HepG2 (cell line): ENCODE results near the gene VAC14. TPM values are rescaled to one million over a fixed set of nuclear protein-coding genes. Genes with fewer than 3 reads are reported as not detected.

ENCODE experiments used
- EED ChIP-seq: sonication (generic); formaldehyde crosslinking; IDR thresholded peaks from 2 replicates; pipeline ENCODE4 v1.5.0; 2020; ENCODE audit warnings: mild to moderate bottlenecking, missing genetic modification reagents
- HBP1 ChIP-seq: IDR thresholded peaks from 2 replicates; pipeline ENCODE4 v1.6.1; 2016; ENCODE audit warnings: low read depth, control low read depth
- HDAC2 ChIP-seq: sonication (generic); formaldehyde crosslinking; IDR thresholded peaks from 2 replicates; pipeline ENCODE4 v1.4.0; 2020; ENCODE audit warnings: missing genetic modification reagents
- KDM2A ChIP-seq: sonication (generic); formaldehyde crosslinking; IDR thresholded peaks from 2 replicates; pipeline ENCODE4 v1.4.0; 2020; ENCODE audit warnings: low read depth, missing genetic modification reagents, borderline replicate concordance
- NFE2 ChIP-seq: sonication (generic); formaldehyde crosslinking; IDR thresholded peaks from 2 replicates; pipeline ENCODE4 v1.4.0; 2020; ENCODE audit warnings: missing genetic modification reagents
- SIX1 ChIP-seq: sonication (generic); formaldehyde crosslinking; IDR thresholded peaks from 2 replicates; pipeline ENCODE4 v1.4.0; 2020; ENCODE audit warnings: missing genetic modification reagents, borderline replicate concordance
- SNAPC4 ChIP-seq: sonication (generic); formaldehyde crosslinking; IDR thresholded peaks from 2 replicates; pipeline ENCODE4 v1.4.0; 2020; ENCODE audit warnings: mild to moderate bottlenecking, missing genetic modification reagents
- SP1 ChIP-seq, 2 experiments: fragments of 450-650 bp in 1 of 2; sonication (generic) in 1 of 2; formaldehyde crosslinking in 1 of 2; IDR thresholded peaks; 2 replicates each; pipeline versions ENCODE4 v1.4.0 to v1.6.1; 2016 to 2020; ENCODE audit warnings: missing genetic modification reagents in 1 of 2
- TCF7L2 ChIP-seq: IDR thresholded peaks from 2 replicates; pipeline ENCODE4 v1.6.1; 2011; ENCODE audit warnings: mild to moderate bottlenecking, low read depth, low read length, moderate library complexity
- TFE3 ChIP-seq: IDR thresholded peaks from 2 replicates; pipeline ENCODE4 v1.6.1; 2016
- ZFY ChIP-seq: sonication (generic); formaldehyde crosslinking; IDR thresholded peaks from 2 replicates; pipeline ENCODE4 v1.4.0; 2020; ENCODE audit warnings: missing genetic modification reagents
- ZNF251 ChIP-seq: sonication (generic); formaldehyde crosslinking; IDR thresholded peaks from 2 replicates; pipeline ENCODE4 v1.9.0; 2021; ENCODE audit warnings: mild to moderate bottlenecking, missing genetic modification reagents
- ZNF280D ChIP-seq: sonication (generic); formaldehyde crosslinking; IDR thresholded peaks from 2 replicates; pipeline ENCODE4 v1.5.1; 2020; ENCODE audit warnings: mild to moderate bottlenecking, missing genetic modification reagents
- ZNF34 ChIP-seq: sonication (generic); formaldehyde crosslinking; IDR thresholded peaks from 2 replicates; pipeline ENCODE4 v1.4.0; 2020; ENCODE audit warnings: mild to moderate bottlenecking, missing genetic modification reagents, borderline replicate concordance
- ZNF746 ChIP-seq: sonication (generic); formaldehyde crosslinking; IDR thresholded peaks from 2 replicates; pipeline ENCODE4 v1.8.0; 2022; ENCODE audit warnings: mild to moderate bottlenecking, missing genetic modification reagents
- ZSCAN5A ChIP-seq: sonication (generic); formaldehyde crosslinking; IDR thresholded peaks from 2 replicates; pipeline ENCODE4 v1.8.0; 2022; ENCODE audit warnings: mild to moderate bottlenecking, missing genetic modification reagents, borderline replicate concordance
- polyA plus RNA-seq, 8 experiments: library from polyadenylated mRNA; depleted of rRNA in 3 of 8; stranded (reverse) in 7 of 8; unstranded in 1 of 8; fragments of >200 nt; fragmentation: Illumina TruSeq in 4 of 8; extraction: Trizol in 4 of 8; gene quantifications; 2 replicates each; pipeline versions ENCODE4 v1.2.1 to v1.2.3, GENCODE V29; 2011 to 2016; ENCODE audit warnings: low read depth in 4 of 8, missing spikeins in 1 of 8, mixed read lengths in 1 of 8; ENCODE audit not compliant: insufficient read depth in 1 of 8
- total RNA-seq, 5 experiments: library from RNA; depleted of rRNA; stranded (reverse); fragments of >200 nt; fragmentation: Illumina TruSeq; extraction: Trizol; gene quantifications; 2 replicates each; pipeline ENCODE4 v1.2.3, GENCODE V29; 2016; ENCODE audit warnings: low read depth in 1 of 5

The VAC14 gene
- total and polyA plus RNA-seq, 2 of the 13 experiments (the other 11 are each of a cell fraction or from before 2014, with no cell fraction given) = 23.5 to 24.6 TPM

- no peak for TF ChIP-seq SIX1 (CRISPR knock-in tag)
- no peak for TF ChIP-seq ZSCAN5A (CRISPR knock-in tag)
- no peak; the same call in 1 of the 2 replicates for TF ChIP-seq EED (CRISPR knock-in tag)
- TF ChIP-seq ZFY (CRISPR knock-in tag) = peak; percentile 86
- no peak for TF ChIP-seq TCF7L2
- TF ChIP-seq ZNF746 (CRISPR knock-in tag) = no peak
- TF ChIP-seq SP1 (IDR thresholded peaks at IDR 0.05) = no peak; the same call in 1 of the 2 replicates
- TF ChIP-seq SP1 (CRISPR knock-in tag; IDR thresholded peaks at IDR 0.05) = peak; percentile 100
- no peak for TF ChIP-seq NFE2 (CRISPR knock-in tag)
- peak; percentile 97 for TF ChIP-seq HDAC2 (CRISPR knock-in tag)
- no peak for TF ChIP-seq ZNF280D
- peak; percentile 95 for TF ChIP-seq KDM2A (CRISPR knock-in tag)
- no peak for TF ChIP-seq ZNF34 (CRISPR knock-in tag)
- peak; percentile 92 for TF ChIP-seq HBP1
- TF ChIP-seq TFE3 = peak; percentile 97
- no peak for TF ChIP-seq ZNF251 (CRISPR knock-in tag)
- TF ChIP-seq SNAPC4 (CRISPR knock-in tag) = peak; percentile 94
Observed at GRCh38 chr16:70800781-70801480, at the start of gene VAC14 (continued).
